HG03175 (cell line): ENCODE measurements around the gene CDYL2.
"Not testable (repeated sequence)": the region's sequence is repeated elsewhere in the genome, so short reads cannot be mapped to it uniquely, and the experiment has no call there.

ENCODE experiments used
- ATAC-seq: cut with Tn5 transposase; IDR thresholded peaks from one replicate; pipeline ENCODE4 v1.9.1; 2021; ENCODE audit warnings: mild to moderate bottlenecking, moderate library complexity; ENCODE audit not compliant: unreplicated experiment

The CDYL2 gene

GRCh38 chr16:80751167-80751566 lies 53.2 kb downstream of the CDYL2 start:
- ATAC-seq = no peak

DNA sequence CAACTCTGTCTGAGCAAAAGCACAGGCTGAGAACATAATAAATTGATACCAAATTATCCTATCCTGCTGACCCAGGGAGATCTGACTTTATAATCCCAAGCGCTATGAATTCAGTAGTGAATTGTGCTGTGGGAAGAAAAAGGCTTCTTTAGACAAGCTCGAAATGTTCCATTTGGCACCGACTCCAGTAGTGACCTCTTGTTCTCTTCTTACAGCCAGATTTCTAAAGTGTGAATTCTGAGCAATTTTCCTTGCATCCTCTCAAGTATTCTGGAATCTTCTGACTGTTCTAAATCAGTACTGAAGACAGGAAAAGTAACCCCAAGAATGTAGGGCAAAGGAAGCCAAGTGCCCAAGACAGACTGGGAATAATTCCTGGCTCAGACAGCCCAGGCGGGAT lies 58.2 kb downstream of the CDYL2 start:
- no peak for ATAC-seq

DNA sequence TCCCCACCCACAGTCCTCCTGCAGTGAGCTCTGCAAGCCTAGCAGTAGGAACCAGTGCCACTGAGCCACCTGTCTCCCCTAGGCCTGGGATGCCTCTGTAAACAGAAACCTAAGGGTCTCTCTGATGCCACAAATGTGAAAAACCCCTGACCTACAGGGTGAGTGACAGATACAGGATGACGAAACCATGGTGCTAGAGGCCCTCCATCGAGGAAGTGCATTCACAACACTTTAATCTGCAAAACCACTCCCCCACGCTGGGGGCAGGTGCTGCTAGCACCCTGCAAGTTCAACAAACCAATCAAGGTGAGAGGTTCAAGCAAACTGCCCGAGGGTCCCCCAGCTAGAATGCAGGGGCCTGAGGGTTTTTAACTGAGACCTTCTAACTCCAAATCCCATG lies 59.5 kb downstream of the CDYL2 start:
- ATAC-seq = no peak

DNA sequence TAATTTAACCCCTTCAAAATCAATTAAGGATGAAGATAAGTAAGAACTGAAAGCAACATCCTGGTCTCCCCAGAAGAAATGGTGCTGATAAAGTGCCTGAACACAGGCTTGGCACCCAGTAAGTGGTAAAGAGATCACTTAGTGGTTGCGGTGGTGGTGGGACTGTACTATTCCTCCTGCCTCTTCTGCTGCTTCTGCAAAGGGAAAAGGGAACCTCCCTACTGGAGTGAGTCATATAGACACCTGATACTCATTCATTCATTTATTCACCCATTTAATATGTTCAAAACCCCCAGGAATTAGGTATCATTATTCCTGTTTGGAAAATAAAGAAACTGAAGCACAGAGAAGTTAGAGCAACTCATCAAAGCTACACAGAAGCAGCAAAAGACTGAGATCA lies 60.6 kb downstream of the CDYL2 start:
- no peak for ATAC-seq

DNA sequence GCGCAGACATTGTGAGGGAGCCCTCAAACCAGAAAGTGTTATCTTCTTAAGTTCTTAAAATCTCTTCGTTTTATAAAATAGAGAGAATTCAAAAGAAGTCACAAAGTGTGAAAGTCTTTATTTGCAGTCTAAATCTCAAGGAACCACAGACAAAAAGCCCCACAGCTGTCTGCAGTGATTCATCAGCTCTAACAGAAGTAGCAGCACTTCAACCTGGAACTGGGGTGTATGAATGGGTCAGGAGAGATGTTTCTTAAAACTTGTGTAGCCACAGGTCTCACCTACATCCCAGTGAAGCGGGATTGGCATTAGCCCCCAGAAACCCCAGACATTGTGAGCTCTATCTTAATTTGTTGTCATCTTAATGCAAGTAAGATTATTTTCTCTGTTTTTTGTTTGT lies 61.1 kb downstream of the CDYL2 start:
- ATAC-seq = no peak

DNA sequence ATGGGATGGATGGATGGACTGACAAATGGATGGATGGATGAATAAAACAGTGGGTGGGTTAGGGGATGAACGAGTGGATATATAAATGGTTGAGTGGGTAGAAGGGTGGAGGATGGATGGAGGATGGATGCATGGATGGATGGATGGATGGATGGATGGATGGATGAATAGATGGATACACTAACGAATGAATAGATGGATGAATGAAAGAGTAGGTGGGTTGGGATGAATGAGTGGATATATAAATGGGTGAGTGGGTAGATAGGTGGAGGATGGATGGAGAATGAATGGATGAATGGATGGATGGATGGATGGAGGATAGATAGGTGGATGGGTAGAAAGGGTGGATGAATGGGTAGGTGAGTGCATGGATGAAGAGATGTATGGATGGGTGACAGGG lies 62.1 kb downstream of the CDYL2 start:
- ATAC-seq = no peak

- ATAC-seq = no peak
These were observed 62.7 kb downstream of the CDYL2 start for GRCh38 chr16:80741724-80742123.

DNA sequence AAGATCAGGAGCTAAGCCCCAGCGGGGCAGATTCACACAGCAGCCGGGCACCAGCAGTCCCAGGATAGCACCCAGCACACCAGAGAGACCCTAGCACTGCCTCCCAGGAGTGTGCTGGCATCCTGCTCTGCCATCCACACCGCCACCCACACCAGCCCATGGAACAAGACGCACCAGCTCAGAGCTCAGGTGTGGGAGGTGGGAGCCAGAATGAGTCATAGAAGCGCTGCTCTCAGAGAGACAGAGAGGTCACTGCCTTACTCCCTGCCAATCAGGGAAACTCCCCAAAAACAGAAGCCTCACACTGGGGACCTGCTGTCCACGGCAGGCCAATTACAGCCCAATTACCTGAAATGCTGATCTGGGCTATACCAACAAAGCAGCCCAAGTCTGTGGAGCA lies 64.9 kb downstream of the CDYL2 start:
- ATAC-seq = no peak

- ATAC-seq = no peak
These were observed 65.9 kb downstream of the CDYL2 start for GRCh38 chr16:80738521-80738920.

GRCh38 chr16:80735846-80736245 lies 68.6 kb downstream of the CDYL2 start:
- ATAC-seq = no peak

- ATAC-seq = no peak
These were observed 71.0 kb downstream of the CDYL2 start for GRCh38 chr16:80733407-80733806.

DNA sequence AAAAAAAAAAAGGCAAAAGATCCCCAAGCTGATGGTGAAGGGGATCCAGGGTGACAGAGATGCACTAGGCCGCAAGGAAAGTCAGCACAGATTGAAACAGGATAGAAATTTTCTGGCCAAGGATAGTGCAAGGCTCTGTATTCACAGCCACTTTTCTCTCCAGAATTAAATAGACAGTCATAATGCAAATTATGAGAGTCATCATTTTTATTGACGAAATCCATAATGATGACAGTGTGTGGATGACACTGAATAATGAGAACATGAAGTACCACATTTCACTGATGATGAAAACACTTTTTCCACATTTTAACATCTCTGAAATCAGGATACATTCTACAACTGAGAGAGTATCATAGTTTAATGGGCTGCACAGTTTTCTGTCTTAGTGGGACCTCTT lies 72.5 kb downstream of the CDYL2 start:
- ATAC-seq = no peak

GRCh38 chr16:80727066-80727763 lies 77.2 kb downstream of the CDYL2 start:
- ATAC-seq = not testable (repeated sequence)

DNA sequence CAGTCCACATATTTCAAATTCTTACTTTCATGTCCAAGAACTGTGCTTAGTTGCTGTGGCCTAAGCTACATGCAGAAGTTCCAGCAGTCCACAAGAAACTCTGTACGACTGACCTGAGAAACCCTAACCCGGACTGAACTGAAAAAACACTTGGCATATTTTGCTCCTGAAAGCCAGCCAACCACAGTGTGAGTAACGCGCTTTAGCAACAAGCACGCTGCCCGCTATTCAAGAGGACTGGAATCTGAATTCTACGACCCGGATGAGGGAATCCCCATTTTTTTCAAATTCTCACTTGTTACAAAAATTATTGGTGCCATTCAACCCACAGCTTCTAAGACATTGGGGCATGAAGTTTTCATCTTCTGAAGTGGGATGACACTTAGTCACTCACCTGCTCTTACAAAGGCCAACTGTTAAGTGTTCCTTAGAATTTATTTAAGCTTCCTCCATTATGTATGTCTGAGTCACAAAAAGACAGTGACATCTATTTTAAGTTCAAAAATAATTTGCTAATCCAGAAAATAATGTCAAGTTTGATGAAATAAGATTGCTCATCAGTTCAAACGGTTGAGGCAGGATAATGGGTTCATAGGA lies 78.7 kb downstream of the CDYL2 start:
- no peak for ATAC-seq

GRCh38 chr16:80723981-80724380 lies 80.4 kb downstream of the CDYL2 start:
- ATAC-seq = no peak

- ATAC-seq = no peak
These were observed 81.3 kb downstream of the CDYL2 start for GRCh38 chr16:80723091-80723490.

- no peak for ATAC-seq
These were observed 83.5 kb downstream of the CDYL2 start for GRCh38 chr16:80720804-80721371.

DNA sequence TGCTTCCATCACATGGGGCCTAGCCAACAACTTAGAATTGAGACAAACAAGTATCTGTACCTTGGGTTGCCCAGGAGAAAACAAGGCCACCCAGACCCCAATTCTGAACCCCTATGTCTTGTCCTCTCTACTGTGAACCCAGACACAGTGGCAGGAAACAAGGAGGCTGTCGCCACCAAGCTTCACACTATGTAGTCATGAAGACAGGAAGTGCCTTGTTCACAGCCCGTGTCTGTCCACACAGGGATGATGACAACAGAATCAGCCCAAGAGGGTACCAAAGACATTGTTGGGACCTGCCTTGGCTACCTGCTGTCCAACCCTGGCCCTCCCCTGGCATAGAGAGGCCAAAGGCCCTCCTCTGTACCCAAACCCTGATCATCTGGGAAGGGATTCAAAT lies 84.8 kb downstream of the CDYL2 start:
- no peak for ATAC-seq

DNA sequence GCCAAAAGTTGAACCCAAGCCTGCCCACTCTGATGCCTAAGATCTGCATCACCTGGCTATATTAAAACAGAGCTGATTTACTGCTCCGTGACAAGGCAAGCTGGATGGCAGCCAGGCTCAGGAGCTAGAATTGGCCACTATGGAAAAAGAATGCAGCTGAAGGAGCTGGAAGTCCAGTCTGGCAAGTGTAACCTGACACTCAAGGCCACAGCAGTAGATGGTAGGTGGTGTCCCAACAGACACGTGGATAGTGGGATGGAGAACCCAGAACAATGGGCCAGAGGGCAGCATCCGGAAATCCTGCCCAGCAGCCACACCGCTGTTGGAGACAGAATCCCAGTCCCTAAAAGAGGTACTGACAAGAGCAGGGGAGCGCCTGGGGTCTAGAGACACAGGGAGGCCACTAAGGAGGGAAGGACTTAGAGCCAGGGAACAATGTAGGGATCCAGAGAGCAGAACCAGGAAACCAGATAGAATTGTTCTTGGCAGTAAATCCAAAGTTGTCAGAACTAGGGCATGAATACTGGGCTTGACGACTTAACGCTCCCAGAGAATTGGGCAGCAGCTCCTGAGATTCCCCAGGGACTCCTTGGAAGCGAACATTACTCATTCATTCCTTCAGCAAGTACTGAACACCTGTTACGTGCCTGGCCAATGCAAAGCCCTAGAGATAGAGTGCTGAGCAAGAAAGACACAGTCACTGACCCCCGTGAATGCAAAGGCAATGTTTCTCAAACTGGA lies 85.7 kb downstream of the CDYL2 start:
- no peak for ATAC-seq

GRCh38 chr16:80717611-80718010 lies 86.8 kb downstream of the CDYL2 start:
- no peak for ATAC-seq

DNA sequence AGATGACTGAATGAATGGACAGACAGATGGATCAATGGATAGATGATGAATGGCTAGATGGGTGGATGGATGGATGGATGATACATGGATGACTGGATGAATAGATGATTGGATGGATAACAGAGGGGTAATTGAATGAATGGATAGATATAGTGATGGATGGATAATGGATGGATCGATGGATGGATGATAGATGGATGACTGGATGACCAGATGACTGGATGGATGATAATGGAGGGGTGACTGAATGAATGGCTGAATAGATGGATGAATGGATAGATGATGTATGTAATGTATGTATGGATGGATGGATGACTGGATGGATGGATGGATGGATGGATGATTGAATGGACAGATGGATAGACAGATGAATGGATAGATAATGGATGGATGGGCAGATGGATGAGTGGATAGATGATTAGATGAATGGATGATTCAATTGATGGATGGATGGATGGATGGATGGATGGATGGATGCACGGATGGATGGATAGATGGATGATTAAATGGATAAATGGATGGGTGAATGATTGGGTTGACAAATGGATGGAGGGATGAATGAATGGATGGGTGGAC lies 87.7 kb downstream of the CDYL2 start:
- ATAC-seq = no peak

DNA sequence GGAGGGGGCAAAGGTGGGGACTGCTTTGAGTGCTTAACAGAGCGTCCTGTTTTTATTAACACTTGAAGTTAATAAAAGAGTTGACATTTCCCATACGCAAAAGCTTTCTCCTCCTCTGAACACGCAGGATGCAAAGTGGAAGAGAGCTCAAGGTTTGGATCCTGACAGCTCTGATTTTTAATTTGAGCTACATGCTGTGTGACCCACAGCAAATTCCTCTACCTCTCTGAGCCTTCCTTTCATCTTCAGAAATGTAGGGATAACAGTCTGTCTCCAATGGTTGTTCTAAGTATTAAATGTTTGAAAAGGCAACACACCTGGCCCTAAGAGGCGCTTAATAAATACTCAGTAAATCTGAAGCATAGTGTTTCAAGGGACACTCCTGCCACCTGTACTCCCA lies 93.0 kb downstream of the CDYL2 start:
- no peak for ATAC-seq
